CD4-positive, alpha-beta T cell treated with Interleukin-12 subunit alpha and Interleukin-12 subunit beta, for 1 hour (primary cell): Measurements from ENCODE around the gene SIDT1.

ENCODE experiments used
- DNase-seq: peaks from one replicate; pipeline ENCODE4 v3.0.0-alpha.2; 2020

Gene SIDT1

GRCh38 chr3:113638910-113639309, 106.6 kb downstream of the SIDT1 start:
- no peak for DNase-seq

GRCh38 chr3:113643583-113643982, 111.2 kb downstream of the SIDT1 start:
- DNase-seq = no peak

- DNase-seq = no peak
These were observed 116.2 kb downstream of the SIDT1 start for GRCh38 chr3:113648524-113648923.

GRCh38 chr3:113649174-113649845, 117.0 kb downstream of the SIDT1 start:
- DNase-seq = no peak

GRCh38 chr3:113654310-113654709, 122.0 kb downstream of the SIDT1 start:
- no peak for DNase-seq

GRCh38 chr3:113654851-113655250, 122.5 kb downstream of the SIDT1 start:
- no peak for DNase-seq

- no peak for DNase-seq
These were observed 125.8 kb downstream of the SIDT1 start for GRCh38 chr3:113658107-113658506.

GRCh38 chr3:113659101-113659541, 126.8 kb downstream of the SIDT1 start:
- no peak for DNase-seq

- DNase-seq = no peak
These were observed 127.6 kb downstream of the SIDT1 start for GRCh38 chr3:113659996-113660395.

GRCh38 chr3:113660458-113660857, 128.1 kb downstream of the SIDT1 start:
- no peak for DNase-seq

- DNase-seq = no peak
These were observed 128.5 kb downstream of the SIDT1 start for GRCh38 chr3:113660896-113661295.

GRCh38 chr3:113662824-113663223, 130.5 kb downstream of the SIDT1 start:
- no peak for DNase-seq

GRCh38 chr3:113663324-113663750, 131.0 kb downstream of the SIDT1 start:
- no peak for DNase-seq

- no peak for DNase-seq
These were observed 131.4 kb downstream of the SIDT1 start for GRCh38 chr3:113663761-113664160.

GRCh38 chr3:113664523-113665094, 132.3 kb downstream of the SIDT1 start:
- DNase-seq = no peak

GRCh38 chr3:113668015-113668414, 135.7 kb downstream of the SIDT1 start:
- no peak for DNase-seq

GRCh38 chr3:113673593-113673992, 141.2 kb downstream of the SIDT1 start:
- DNase-seq = no peak

GRCh38 chr3:113676261-113676660, 143.9 kb downstream of the SIDT1 start:
- no peak for DNase-seq

- no peak for DNase-seq
These were observed 145.4 kb downstream of the SIDT1 start for GRCh38 chr3:113677737-113678136.

GRCh38 chr3:113678773-113679172, 146.4 kb downstream of the SIDT1 start:
- DNase-seq = no peak
